CD4-positive, alpha-beta memory T cell (primary cell): ENCODE results near the gene GNPAT. TPM values are rescaled to one million over a fixed set of nuclear protein-coding genes. Genes with fewer than 3 reads are reported as not detected.

Source experiments
- CTCF ChIA-PET: fragments of 350-600 bp; sonication (Branson Sonifier 250); formaldehyde crosslinking; loops from one replicate; lab custom pipeline; 2021; ENCODE audit warnings: inconsistent platforms; ENCODE audit not compliant: partially characterized antibody; lab: Charles Lee
- POLR2A ChIA-PET: fragments of 350-600 bp; sonication (Branson Sonifier 250); formaldehyde crosslinking; loops from one replicate; lab custom pipeline; 2021; ENCODE audit not compliant: partially characterized antibody; lab: Charles Lee
- DNase-seq, 5 donors: peaks; one replicate each; pipeline versions ENCODE4 v3.0.0 to v3.0.0-alpha.2; 2020 to 2022; ENCODE audit warnings: mixed read lengths in 1 of 5
- H3K27ac ChIP-seq: one replicate; pipeline ENCODE4 v1.7.0; 2013; ENCODE audit warnings: low read depth, low read length
- H3K27me3 ChIP-seq: 2 replicates; pipeline ENCODE4 v1.7.0; 2013; ENCODE audit warnings: mild to moderate bottlenecking, low read length, moderate library complexity; ENCODE audit not compliant: insufficient read depth
- H3K36me3 ChIP-seq: 2 replicates; pipeline ENCODE4 v1.7.0; 2013; ENCODE audit warnings: mild to moderate bottlenecking, low read length, moderate library complexity; ENCODE audit not compliant: insufficient read depth
- H3K4me1 ChIP-seq: 2 replicates; pipeline ENCODE4 v1.7.0; 2013; ENCODE audit warnings: mild to moderate bottlenecking, low read length, moderate library complexity; ENCODE audit not compliant: insufficient read depth
- H3K4me3 ChIP-seq, 2 donors: one replicate each; pipeline ENCODE4 v1.7.0; 2013; ENCODE audit warnings: low read length in 2 of 2, mild to moderate bottlenecking in 1 of 2
- H3K9me3 ChIP-seq, 2 donors: one replicate each; pipeline ENCODE4 v1.7.0; 2013; ENCODE audit warnings: low read length in 2 of 2, control low read depth in 1 of 2; ENCODE audit not compliant: control insufficient read depth in 1 of 2
- H3K27ac Mint-ChIP-seq, 7 donors: one replicate each; pipeline ENCODE4 v1.8.0; 2020 to 2021; ENCODE audit warnings: mixed read lengths in 7 of 7, mild to moderate bottlenecking in 6 of 7, inconsistent platforms in 3 of 7, moderate library complexity in 3 of 7
- H3K27me3 Mint-ChIP-seq, 2 donors: one replicate each; pipeline ENCODE4 v1.8.0; 2020 to 2021; ENCODE audit warnings: mixed read lengths in 2 of 2
- H3K36me3 Mint-ChIP-seq, 2 donors: one replicate each; pipeline ENCODE4 v1.8.0; 2020 to 2021; ENCODE audit warnings: mixed read lengths in 2 of 2, inconsistent platforms in 1 of 2, mild to moderate bottlenecking in 1 of 2
- H3K4me1 Mint-ChIP-seq, 4 donors: one replicate each; pipeline ENCODE4 v1.8.0; 2020 to 2021; ENCODE audit warnings: mixed read lengths in 4 of 4, mild to moderate bottlenecking in 1 of 4
- H3K4me3 Mint-ChIP-seq, 8 donors: one replicate each; pipeline ENCODE4 v1.8.0; 2020 to 2021; ENCODE audit warnings: mixed read lengths in 8 of 8, mild to moderate bottlenecking in 7 of 8, moderate library complexity in 6 of 8, inconsistent platforms in 3 of 8
- H3K9me3 Mint-ChIP-seq, 8 donors: one replicate each; pipeline ENCODE4 v1.8.0; 2020 to 2021; ENCODE audit warnings: mixed read lengths in 8 of 8, mild to moderate bottlenecking in 5 of 8, inconsistent platforms in 3 of 8, moderate library complexity in 1 of 8
- intact Hi-C: fragments of 100-400 bp; cut with micrococcal nuclease; formaldehyde crosslinking; loops from one replicate; pipeline ENCODE4 v1.15.1; 2023
- polyA plus RNA-seq, 2 donors: library from polyadenylated mRNA; unstranded; fragments of 300-500 nt; fragmentation: Illumina TruSeq; gene quantifications; one replicate each; pipeline ENCODE4 v1.2.3, GENCODE V29; 2021
- total RNA-seq, 2 experiments: library from RNA; stranded (reverse); gene quantifications; one replicate each; pipeline ENCODE4 v1.2.3, GENCODE V29; 2021

Gene GNPAT
- total and polyA plus RNA-seq, 4 experiments from 2014 or later, result 35.7 to 51.9 (median 39.0) TPM

DNA sequence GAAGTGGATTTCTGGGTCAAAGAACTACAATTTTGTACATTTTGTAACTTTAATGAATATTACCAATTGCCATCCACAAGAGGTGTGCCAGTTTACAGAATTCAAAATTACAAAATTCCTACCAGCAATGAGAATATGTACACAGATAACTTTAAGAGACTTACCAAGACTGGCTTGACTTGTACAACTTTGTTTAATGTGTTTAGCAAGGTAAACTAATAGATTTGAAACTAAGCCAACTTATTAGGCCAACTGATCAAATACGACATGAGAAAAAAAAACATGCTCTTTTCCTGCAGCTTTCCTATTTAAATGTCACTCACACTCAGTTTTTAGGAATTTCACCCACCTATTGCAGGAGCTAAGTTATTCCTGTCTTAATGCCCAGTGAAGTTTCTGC is 85.2 kb downstream of the GNPAT start:
- Mint-ChIP-seq H3K27me3 (no peaks in the 10 kb centered on the region), H3K36me3 (peaks cover 0 to under 1% of the 10 kb centered on the region in 2 donors), H3K27ac (no peak overlapping the region), H3K9me3 (no peaks in the 10 kb centered on the region), H3K4me3 (no peak overlapping the region), H3K4me1 (peaks cover 6 to 20% (median 9%) of the 10 kb centered on the region in 4 donors)
- no peaks in the 10 kb centered on the region for H3K9me3 ChIP-seq
- DNase-seq, result no peak
- POLR2A ChIA-PET, result no interaction called here
- CTCF ChIA-PET, result interaction anchor here (0.9 kb wide), 1 partner anchor 12 kb away, joined by 4 read pairs; the partner anchor contains the start of genes EXOC8 and SPRTN
- no peak overlapping the region for H3K4me3 ChIP-seq
- no peaks in the 10 kb centered on the region for H3K4me1 ChIP-seq
- intact Hi-C loops, result no loop called here
- H3K27me3 ChIP-seq, result no peaks in the 10 kb centered on the region
- no peak overlapping the region for H3K27ac ChIP-seq
- no peaks in the 10 kb centered on the region for H3K36me3 ChIP-seq

Other genes with a start within 250 kb of the GNPAT start
- 1 to 10 TPM; 6.5 to 8.7 TPM for gene FAM89A, start 201.0 kb upstream of the GNPAT start, total RNA-seq
- gene FAM89A, start 201.0 kb upstream of the GNPAT start, polyA plus RNA-seq, result 1 to 10 TPM; 7.7 to 8.5 TPM
- not detected for gene TRIM67, start 79.2 kb upstream of the GNPAT start, total RNA-seq
- not detected for gene TRIM67, start 79.2 kb upstream of the GNPAT start, polyA plus RNA-seq
- gene EXOC8, start 96.6 kb downstream of the GNPAT start, total RNA-seq, result 10 to 100 TPM; 37.4 to 37.7 TPM
- 1 to 10 TPM; 2.2 to 3.3 TPM for gene EXOC8, start 96.6 kb downstream of the GNPAT start, polyA plus RNA-seq
- 10 to 100 TPM; 15.4 to 16.2 TPM for gene SPRTN, start 97.1 kb downstream of the GNPAT start, total RNA-seq
- 10 to 100 TPM; 10.6 to 17.7 TPM for gene SPRTN, start 97.1 kb downstream of the GNPAT start, polyA plus RNA-seq
- 10 to 100 TPM; 23.5 to 29.3 TPM for gene EGLN1, start 181.1 kb downstream of the GNPAT start, total RNA-seq
- gene EGLN1, start 181.1 kb downstream of the GNPAT start, polyA plus RNA-seq, result 10 to 100 TPM; 26.0 to 32.1 TPM